ENCODE data around the gene NLRC3.

The NLRC3 gene

DNA sequence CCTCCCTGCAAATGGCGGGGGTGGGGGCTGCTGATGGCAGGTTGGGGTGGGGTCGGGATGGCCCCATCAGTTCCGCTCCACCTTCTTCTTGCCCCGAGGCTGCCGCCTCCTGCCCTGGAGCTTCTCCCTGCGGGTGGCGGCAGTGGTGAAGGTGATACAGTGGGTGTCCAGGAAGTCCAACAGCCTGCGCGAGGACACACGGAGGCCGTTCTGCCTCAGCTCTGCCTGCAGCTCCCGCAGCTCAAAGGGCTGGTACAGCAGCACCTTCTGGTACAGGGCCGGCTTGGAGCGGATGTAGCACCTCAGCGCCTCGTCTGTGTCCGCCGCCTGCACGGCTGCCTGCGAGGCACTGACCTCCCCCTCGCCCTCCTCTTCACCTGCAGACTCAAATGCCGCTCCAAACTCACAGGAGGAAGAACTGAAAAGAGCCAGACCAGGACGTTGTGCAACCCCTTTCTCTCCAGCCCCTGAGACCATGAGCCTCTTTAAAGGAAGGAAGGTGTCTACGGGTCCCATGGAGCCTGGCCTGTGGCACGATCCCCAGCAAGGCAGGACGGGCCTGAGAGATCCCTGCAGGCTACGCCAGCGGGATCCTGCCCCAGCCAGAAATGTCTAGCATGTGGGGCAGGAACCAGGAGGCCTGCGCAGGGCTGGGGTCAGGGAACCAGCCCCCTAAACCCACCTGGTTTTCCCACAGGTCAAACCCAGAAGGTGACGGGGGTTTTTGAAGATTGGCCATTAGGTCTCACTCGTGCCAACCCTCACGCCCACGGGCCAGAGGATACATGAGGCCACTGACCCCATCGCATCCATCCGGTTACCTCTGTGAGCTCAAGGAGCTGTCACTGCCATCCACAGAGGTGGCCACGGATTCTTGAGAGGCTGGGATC, 5.3 kb upstream of the NLRC3 start:
- no peak overlapping the region for H3K27ac ChIP-seq
- no peak for DNase-seq (ENCODE audit: low read depth, low spot score)

DNA sequence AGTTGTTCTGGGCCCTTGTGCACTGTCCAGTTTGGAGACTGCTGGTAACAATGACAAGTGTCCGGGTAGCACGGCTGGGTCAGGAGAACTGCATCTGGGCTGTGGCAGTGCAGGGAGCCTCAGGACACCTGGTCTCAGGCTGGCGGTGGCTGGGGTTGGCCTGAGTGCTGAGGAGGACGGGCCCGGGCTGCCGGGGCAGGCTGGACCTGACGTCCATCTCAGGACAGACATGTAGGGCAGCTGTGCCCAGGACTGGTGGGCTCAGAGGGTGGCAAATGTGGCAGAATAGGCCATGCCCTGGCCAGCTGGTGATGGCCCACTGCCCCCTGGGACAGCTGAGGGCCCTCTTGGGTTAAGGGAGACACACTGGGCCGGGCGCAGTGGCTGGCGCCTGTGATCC, 4.2 kb upstream of the NLRC3 start:
- H3K27ac ChIP-seq = no peak overlapping the region
- no peak for DNase-seq (ENCODE audit: low read depth, low spot score)

DNA sequence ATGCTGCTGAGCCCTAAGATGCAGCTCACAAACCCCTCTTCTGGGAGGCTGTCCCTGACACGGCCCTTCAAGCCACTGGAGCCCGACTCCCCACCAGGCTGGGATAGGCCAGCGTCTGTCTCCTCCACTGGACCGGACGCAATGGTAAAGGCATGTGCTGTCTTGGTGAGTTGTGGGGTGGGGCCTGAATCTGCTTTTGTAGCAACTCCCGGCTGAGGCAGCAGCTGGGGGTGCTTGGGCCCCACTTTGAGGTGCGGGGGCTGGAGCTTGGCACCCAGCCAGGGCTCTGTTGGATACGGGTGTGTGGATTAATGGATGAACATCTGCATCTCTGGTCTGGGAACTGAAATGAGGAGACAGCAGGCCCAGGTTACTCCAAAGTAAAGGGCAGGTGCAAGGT, 3.5 kb upstream of the NLRC3 start:
- H3K27ac ChIP-seq = no peak overlapping the region
- no peak for DNase-seq (ENCODE audit: low read depth, low spot score)

DNA sequence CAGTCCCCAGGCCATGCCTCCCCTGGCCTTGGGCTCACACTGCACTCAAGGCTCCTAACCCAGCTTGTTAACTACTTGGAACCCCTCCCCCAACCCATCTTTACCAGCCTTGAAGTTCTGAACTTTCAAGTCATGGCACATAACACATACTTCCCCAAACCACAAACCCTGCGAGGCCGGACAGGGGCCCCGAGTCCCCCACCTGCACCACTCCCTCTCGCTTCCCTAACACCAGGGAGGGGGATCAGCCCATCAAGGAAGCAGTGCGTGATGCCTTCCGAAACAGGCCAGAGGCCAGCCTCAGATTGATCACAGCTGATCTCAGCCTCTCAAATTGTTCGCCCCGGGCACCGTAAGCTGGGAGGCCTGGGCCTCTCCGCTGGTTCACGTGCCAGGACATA, 3.0 kb upstream of the NLRC3 start:
- DNase-seq (ENCODE audit: low read depth, low spot score) = no peak
- no peak overlapping the region for H3K27ac ChIP-seq

DNA sequence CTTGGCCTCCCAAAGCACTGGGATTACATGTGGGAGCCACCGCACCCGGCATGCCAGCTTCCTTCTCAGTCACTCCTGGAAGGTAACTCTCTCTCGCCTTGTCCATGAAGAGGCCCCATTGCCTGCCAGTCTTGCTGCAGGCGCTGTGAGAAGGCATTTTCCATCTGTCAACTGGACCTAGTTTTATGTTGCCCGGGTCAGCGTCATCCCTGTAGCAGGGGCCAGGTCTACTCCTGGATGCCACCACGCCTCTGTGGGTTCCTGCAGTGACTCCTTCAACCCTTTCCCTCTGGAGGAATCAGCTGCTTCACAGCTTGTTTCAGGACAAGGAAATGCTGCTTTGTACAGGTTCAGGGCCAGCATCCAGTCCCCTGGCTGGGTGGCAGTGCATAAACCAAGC, 2.6 kb upstream of the NLRC3 start:
- H3K27ac ChIP-seq = no peak overlapping the region
- no peak for DNase-seq (ENCODE audit: low read depth, low spot score)

DNA sequence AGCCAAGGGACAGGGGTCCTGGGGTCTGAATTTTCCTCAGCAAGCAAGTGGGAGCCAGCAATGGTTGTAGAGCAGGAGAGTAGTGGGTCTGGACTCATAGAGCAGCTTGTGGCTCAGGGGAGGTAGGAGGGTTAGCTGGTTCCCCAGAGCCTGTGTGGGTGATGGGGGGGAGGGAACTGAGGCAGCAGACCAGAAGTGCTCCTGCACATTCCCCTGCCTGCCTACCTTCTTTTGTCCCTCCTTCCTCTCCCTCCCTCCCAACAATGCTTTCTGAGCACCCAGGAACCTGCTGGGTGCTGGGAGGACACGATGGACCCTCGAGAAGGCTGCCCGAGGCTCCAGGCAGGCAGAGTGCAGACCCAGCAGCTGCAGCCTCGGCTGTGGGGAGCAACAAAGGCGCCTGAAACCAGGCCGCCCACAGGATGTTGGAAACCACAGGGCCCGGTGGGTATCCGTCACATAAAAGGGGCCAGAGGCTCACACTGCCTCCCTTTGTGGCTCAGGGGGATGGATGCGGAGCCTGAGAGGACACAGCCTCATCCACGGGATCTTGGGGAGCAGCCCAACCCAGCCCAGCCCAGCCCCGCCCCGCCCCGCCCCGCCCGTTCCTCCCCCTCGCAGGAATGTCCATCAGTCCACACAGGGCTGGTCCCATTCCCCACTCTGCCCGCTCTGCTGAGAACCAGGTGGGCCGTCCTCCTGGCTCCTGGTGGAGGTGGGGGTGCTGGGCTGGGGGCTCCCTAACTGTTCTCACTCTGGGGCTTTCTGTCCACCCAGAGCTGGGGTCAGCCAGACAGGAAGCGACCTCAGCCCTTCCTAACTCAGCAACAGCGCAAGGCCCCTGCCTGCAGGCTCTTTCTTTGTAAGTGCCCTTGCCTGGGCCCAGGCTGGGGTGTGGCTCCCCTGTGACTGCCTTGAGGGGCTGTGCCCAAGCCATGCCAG, 1.7 kb upstream of the NLRC3 start:
- DNase-seq (ENCODE audit: low read depth, low spot score) = no peak
- H3K27ac ChIP-seq = no peak overlapping the region

DNA sequence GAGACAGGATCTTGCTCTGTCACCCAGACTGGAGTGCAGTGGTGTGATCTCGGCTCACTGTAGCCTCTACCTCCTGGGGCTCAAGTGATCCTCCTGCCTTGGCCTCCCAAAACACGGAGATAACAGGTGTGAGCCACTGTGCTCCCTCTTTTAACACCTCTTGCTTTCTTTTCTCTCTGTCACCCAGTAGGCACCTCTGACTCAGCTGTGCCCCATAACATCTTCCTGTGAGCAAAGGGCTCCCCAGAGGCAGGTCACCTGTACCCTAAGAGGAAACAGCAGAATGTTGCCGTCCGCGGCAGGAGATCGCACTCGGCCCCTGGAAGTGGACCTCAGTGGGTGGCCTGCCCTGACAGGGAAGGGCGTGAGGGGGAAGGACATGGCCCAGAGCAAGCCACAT, 918 bp upstream of the NLRC3 start:
- DNase-seq (ENCODE audit: low read depth, low spot score) = no peak
- H3K27ac ChIP-seq = no peak overlapping the region

DNA sequence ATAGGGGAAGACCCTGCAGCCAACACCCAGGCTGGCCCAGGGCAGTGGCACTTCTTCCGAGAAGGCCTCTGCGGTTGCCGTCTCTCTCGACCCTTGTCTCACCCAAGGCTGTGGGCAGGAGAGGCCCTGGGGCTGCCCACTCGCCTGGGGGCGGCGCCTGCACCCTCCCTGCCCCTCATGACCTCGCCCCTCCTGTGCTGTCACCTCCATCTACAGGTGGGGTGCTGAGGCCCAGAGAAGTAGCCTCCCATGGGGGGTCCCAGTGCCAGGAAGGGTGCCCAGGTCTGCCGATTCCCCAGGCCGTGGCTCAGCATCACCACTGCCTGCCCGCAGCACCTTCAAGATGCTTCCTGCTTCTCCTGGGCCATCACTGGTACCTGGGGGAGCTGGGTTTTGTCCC, 992 bp downstream of the NLRC3 start:
- no peak overlapping the region for H3K27ac ChIP-seq
- DNase-seq (ENCODE audit: low read depth, low spot score) = no peak

DNA sequence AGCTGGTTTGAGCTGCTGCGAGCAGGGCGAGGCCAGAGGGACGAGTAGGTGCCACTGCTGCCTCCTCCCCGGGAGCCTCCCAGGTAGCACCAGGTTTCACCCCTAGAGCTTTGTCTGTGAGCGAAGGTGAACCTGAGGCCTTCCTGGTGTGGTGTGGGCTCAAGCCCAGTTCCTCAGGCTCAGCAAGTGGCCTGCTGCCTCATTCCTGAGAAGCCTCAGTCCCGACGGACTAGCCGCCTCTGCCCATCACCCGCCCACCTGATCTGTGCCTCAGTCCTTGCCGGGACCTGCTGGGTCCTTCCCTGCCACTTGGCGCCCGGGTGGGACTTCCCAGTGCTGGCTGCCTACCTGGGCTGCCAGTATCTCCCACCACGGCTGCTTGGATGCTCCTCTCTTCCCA, 1.7 kb downstream of the NLRC3 start:
- no peak for DNase-seq (ENCODE audit: low read depth, low spot score)
- no peak overlapping the region for H3K27ac ChIP-seq

DNA sequence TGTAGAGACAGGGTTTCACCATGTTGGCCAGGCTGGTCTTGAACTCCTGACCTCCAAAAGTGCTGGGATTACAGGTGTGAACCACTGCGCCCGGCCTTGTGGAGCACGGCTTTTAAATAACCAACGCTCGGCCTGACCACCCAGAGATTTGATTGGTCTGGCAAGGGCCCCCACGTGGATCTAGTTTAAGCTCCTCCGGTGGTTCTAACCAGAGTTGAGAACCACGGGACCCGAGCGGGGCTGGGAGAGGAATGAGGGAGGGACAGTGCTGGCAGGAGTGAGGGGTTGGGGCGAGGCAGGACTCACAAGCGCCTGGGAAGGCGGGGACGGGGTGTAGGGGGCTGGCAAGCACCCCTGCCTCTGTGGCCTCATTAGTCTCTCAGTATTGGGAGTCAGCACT, 3.0 kb downstream of the NLRC3 start:
- no peak for DNase-seq (ENCODE audit: low read depth, low spot score)
- H3K27ac ChIP-seq = no peak overlapping the region

DNA sequence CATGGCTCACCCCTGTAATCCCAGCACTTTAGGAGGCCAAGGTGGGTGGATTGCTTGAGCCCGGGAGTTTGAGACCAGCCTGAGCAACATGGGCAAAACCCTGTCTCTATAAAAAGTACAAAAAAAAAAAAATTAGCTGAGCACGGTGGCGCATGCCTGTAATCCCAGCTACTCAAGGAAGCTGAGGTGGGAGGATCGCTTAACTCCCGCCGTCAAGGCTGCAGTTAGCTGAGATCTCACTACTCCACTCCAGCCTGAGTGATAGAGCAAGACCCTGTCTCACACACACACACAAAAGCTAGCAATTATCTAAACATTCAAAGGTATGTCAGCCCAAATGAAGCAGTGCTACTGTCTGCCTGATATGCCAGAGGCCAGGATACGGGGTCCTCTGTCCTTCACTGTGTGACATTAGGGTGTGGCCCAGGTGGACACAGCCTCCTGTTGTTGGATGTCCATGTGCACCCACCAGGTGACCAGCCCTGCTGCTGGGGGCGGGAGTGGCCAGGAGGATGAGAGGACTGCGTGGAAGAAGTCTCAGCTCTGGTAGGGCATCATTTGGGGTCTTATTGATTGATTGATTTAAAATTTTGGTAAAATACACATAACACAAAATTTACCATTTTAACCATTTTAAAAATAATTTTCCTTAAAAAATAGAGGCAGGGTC, 3.9 kb downstream of the NLRC3 start:
- H3K27ac ChIP-seq = no peak overlapping the region
- no peak for DNase-seq (ENCODE audit: low read depth, low spot score)

DNA sequence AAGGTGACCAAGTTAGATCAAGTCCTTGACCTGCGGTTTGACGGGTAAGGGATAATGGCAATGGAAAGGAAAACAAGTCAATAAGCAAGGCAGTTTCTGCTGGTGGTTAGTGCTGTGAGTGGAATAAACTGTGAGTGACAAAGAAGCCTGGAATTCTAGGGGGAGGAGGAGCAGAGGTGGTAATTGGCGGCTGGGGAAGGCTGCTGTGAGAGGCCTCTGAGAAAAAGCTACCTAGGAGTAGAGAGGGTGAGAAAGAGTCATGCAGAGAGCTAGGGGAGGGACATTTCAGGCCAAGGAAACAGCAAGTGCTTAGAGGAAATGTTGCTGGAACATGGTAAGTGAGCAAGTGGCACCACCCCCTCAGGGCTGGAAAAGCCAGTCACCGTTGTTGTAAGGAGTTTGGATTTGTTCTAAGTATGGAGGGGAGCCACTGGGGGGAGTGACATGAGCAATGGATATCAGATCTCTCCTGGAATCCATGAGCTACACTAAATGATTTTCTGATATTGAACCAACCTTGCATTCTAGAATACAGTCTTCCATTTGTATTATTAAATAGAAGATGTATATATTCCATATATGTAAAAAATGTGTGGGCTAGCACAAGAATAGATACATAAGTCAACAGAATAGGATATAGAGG, 6.7 kb downstream of the NLRC3 start:
- no peak for DNase-seq (ENCODE audit: low read depth, low spot score)
- H3K27ac ChIP-seq = no peak overlapping the region

DNA sequence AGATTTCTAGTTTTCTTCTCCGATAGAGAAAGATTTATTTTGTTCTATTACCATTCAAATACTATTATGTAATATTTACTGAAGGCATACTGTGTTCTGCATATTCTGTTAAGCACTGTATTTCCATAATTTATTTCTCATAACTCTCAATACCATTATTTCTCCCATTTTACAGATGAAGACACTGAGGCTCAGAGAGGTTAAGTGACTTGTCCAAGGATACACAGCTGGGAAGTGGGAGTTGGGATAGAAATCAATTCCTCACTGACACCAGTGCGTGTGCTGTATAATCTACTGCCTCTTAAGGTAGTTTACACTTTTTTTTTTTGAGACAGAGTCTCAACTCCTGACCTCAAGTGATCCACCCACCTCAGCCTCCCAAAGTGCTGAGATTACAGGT, 7.4 kb downstream of the NLRC3 start:
- no peak overlapping the region for H3K27ac ChIP-seq

DNA sequence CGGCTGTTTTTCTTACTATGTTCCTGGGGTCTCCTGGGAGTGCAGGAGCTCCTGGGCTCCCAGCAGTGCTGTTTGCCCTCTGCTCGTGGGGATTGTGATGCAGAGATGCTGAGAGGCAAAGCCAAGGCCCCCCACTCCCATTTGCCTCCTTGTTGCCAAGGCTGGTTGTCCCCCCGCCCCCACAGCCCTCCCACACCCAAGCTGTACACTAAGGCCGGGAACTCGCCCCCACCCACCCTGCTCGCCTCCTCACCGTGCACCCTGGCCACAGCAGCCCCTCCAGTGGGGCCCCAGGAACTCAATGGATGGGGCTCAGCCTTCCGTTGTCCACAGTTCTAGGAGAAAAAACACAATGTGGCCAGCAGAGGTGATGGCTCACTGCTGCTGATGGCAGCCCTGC, 10.2 kb downstream of the NLRC3 start:
- no peak for DNase-seq (ENCODE audit: low read depth, low spot score)

More for the DNA sequence above, 7.4 kb downstream of the NLRC3 start:
- no peak for DNase-seq (ENCODE audit: low read depth, low spot score)

DNA sequence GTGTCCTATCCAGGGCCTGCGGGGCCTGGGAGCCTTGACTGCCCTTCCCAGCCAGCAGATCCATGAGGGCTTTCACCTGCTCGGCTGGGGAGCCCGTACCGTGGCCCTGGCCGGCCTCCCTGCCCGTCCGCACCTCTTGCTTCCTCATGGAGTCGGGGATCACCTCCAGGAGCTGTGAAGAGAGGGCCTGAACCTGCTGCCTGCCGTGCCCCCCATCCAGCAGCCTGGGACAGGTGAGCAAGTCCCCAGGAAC, 12.4 kb downstream of the NLRC3 start:
- H3K27ac ChIP-seq = no peak overlapping the region
- DNase-seq (ENCODE audit: low read depth, low spot score) = no peak

More for the DNA sequence above, 10.2 kb downstream of the NLRC3 start:
- no peak overlapping the region for H3K27ac ChIP-seq

DNA sequence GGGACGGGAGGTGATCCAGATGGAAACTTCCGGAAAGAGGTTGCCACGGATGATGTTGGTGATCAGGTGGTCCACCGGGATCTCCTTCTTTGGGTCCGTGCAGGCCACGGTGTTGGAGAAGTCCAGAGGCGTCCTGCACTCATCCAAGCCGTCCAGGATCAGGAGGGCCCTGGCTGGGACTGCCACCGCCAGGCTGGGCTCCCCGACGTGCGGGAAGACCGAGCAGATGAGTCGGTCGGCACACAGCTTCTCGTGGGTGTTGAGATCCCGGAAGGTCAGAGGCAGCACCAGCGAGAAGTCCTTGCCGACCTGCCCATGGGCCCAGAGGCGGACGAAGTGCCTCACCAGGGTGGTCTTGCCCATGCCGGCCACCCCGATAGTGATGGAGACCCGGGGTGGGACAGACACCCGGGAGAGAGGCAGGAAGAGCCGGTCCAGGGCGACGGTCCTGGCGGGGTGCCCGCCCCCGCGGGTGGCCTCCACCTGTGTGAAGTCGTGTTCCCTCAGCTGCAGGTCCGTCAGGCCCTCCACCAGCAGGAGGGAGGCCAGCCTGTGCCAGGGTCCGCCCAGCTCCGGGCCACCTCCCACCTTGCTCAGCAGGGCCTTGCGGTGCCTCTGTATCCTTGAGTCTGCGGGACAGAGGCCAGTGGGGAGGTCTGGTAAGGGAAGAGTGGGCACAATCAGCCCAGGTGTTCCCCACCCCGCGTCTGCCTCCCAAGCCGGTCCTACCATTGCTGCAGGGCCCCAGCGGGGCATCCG, 12.9 kb downstream of the NLRC3 start:
- H3K27ac ChIP-seq = no peak overlapping the region
- no peak for DNase-seq (ENCODE audit: low read depth, low spot score)

DNA sequence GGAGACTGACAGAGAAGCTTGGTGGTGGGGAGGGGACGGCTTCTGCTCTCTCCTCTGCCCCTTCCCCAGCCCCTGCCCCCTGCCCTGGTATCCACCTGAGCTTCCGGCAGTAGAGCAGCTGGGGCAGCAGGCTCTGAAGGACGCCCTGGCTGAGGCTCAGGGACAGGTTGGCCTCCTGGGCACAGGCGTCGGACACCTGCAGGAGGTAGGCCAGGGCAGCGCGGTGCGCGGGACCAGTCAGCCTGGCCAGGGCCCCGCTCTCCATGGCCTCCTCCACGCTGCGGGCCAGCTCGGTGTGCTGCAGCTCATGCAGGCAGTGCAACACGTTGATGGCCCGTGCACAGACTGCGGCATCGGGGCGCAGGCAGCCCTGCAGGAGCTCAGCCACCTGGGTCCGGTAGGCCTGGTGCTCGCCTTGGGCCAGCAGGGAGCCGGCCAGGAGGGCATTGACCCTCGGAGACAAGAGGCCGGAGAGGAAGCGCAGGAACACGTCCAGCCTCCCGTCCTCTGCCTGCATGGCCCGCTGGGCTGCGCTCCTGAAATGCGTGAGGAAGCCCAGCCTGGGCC, 14.2 kb downstream of the NLRC3 start:
- H3K27ac ChIP-seq = no peak overlapping the region
- DNase-seq (ENCODE audit: low read depth, low spot score) = no peak

DNA sequence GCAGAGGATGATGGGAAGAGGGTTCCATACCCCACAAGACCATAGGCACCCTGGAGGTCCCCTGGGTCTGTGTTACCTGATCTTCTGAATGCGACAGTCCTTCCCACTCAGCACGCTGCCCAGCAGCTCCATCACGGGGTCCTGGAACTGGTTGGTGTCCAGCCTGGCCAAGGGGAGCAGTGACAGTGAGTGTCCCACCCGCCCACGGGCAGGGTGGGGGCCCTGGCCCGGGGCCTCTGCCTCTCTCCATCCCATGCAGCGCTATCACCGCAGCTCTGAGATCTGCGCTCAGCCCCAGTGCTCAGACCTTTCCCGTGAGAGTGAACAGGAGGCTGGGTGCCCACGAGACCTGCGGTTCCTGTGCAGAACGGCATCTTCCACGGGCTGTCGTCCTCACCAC, 15.6 kb downstream of the NLRC3 start:
- no peak for DNase-seq (ENCODE audit: low read depth, low spot score)
- no peak overlapping the region for H3K27ac ChIP-seq

DNA sequence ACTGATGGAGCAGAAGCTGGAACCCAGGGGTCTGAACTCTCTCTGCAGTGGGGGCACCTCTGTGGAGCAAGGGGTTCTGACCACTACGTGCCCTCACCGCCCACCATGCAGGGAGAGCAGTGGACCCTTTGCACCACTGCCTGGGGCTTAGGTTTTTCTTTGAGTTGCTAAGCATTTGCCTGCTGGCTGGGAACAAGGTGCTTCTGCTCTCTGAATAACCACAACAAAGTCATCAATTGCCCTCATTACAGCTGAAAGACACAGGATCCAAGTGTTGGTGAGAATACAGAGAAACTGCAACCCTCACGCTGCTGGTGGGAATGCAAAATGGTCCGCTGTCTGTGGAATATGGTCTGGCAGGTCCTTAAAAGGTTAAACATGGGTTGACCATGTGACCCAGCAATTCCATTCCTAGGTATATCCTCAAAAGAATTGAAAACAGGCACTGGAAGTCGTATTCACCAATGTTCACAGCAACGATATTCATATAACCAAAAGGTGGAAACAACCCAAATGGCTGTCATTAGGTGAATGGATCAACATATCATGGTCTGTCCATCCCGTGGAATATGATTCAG, 22.8 kb downstream of the NLRC3 start:
- no peak for DNase-seq (ENCODE audit: low read depth, low spot score)

More for the DNA sequence above, 22.8 kb downstream of the NLRC3 start:
- H3K27ac ChIP-seq = no peak overlapping the region
